GM18861 (cell line): Measurements from ENCODE around the gene COL24A1.
A peak's percentile ranks its signal among the peaks of the same experiment; 100 is the strongest.
"Not testable (repeated sequence)": the region's sequence is repeated elsewhere in the genome, so short reads cannot be mapped to it uniquely, and the experiment has no call there.

Source experiments
- ATAC-seq: cut with Tn5 transposase; IDR thresholded peaks from one replicate; pipeline ENCODE4 v1.9.1; 2021; ENCODE audit not compliant: unreplicated experiment

The COL24A1 gene

GRCh38 chr1:85900921-85901320, 255.7 kb downstream of the COL24A1 start:
- no peak for ATAC-seq

- ATAC-seq = no peak
Measured at GRCh38 chr1:85898861-85899260, 257.7 kb downstream of the COL24A1 start.

- peak; percentile 79 for ATAC-seq
Measured at GRCh38 chr1:85894651-85895050, 261.9 kb downstream of the COL24A1 start.

- no peak for ATAC-seq
Measured at GRCh38 chr1:85892366-85892765, 264.2 kb downstream of the COL24A1 start.

GRCh38 chr1:85889870-85890269, 266.7 kb downstream of the COL24A1 start:
- ATAC-seq = no peak

GRCh38 chr1:85888921-85889320, 267.7 kb downstream of the COL24A1 start:
- no peak for ATAC-seq

- ATAC-seq = no peak
Measured at GRCh38 chr1:85884372-85885035, 272.1 kb downstream of the COL24A1 start.

- no peak for ATAC-seq
Measured at GRCh38 chr1:85867189-85867588, 289.4 kb downstream of the COL24A1 start.

- ATAC-seq = no peak
Measured at GRCh38 chr1:85865213-85865612, 291.4 kb downstream of the COL24A1 start.

GRCh38 chr1:85864727-85865126, 291.8 kb downstream of the COL24A1 start:
- ATAC-seq = no peak

- not testable (repeated sequence) for ATAC-seq
Measured at GRCh38 chr1:85863639-85864038, 292.9 kb downstream of the COL24A1 start.

GRCh38 chr1:85862456-85862855, 294.1 kb downstream of the COL24A1 start:
- no peak for ATAC-seq

- ATAC-seq = no peak
Measured at GRCh38 chr1:85857991-85858390, 298.6 kb downstream of the COL24A1 start.

GRCh38 chr1:85850238-85850637, 306.3 kb downstream of the COL24A1 start:
- ATAC-seq = no peak

GRCh38 chr1:85849660-85850059, 306.9 kb downstream of the COL24A1 start:
- no peak for ATAC-seq

- no peak for ATAC-seq
Measured at GRCh38 chr1:85847356-85847755, 309.2 kb downstream of the COL24A1 start.

- no peak for ATAC-seq
Measured at GRCh38 chr1:85846706-85847105, 309.9 kb downstream of the COL24A1 start.

- no peak for ATAC-seq
Measured at GRCh38 chr1:85839459-85839858, 317.1 kb downstream of the COL24A1 start.

- ATAC-seq = peak; percentile 90
Measured at GRCh38 chr1:85838238-85838637, 318.3 kb downstream of the COL24A1 start.

GRCh38 chr1:85836736-85837135, 319.8 kb downstream of the COL24A1 start:
- ATAC-seq = no peak

GRCh38 chr1:85833165-85833564, 323.4 kb downstream of the COL24A1 start:
- not testable (repeated sequence) for ATAC-seq

GRCh38 chr1:85830837-85831236, 325.7 kb downstream of the COL24A1 start:
- no peak for ATAC-seq
